Embryonic facial prominence (tissue), 1 donor: ENCODE results near the gene MLC1.
"Not testable (repeated sequence)": the region's sequence is repeated elsewhere in the genome, so short reads cannot be mapped to it uniquely, and the experiment has no call there.

Experiments used
- DNase-seq: peaks from one replicate; pipeline ENCODE4 v3.0.0-alpha.2; 2016; ENCODE audit errors: extremely low spot score

MLC1 gene

DNA sequence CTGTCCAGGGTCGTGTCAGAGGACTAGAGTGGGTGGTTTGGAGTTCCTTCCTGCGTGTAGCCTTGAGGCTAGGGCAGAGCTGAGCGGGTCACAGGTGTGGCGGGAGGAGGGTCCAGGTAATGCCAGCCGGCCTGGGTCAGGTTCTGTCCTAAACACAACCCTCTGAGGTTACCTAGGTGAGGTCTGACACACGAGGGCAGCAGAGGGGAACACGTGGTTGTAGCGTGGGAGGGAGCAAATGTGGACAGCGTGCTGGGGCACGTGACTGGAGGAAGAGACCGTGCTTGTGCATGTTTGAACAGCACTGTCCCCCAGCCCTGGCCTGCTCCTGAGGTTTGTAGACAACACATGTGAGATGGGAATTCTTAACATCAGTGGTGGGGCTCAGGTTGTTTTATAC lies 17.7 kb upstream of the MLC1 start:
- no peak for DNase-seq

DNA sequence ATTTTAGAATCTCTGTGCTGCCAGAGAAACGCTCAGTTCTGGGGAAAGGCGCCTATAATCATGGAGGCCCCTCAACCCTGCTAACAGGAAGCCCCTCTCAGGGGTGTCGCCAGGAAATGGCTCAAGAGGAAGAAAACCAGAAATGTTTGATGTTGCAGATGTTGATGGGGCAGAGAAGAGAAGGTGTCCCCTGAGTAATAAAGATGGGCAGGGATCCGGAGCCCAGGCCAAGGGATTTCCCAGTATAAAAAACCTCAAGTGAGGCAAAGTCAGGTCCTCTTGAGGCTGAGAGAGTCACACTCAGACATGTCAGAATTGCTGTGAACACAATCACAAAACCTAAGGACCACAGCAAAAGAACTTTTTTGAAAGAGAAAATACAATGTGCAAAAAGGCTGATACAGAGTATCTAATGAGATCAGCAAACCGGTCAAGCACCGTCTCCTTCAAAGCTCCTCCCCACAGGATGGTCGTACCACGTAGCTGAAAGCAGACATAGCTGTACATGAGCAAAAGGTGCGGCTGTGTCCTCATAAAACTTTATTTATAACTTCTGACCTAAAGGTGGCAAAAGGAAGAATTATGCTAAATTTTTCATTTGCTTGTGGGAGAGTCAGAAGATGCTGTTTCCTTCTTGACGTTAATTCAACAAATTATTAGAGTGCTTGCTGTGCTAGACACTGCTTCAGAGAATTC lies 16.8 kb upstream of the MLC1 start:
- no peak for DNase-seq

DNA sequence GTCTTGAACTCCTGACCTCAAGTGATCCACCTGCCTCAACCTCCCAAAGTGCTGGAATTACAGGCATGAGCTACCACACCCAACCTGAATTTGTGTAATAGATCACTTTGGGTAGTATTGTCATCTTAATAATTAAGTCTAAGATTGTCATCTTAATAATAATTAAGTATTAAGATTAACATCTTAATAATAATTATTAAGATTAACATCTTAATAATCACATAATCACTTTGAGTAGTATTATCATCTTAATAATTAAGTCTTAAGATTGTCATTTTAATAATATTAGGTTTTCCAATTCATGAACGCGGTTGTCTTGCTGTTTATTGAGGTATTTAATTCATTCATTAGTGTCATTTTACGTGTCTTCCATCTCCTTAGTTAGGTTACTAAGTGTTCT lies 12.8 kb upstream of the MLC1 start:
- DNase-seq = no peak

DNA sequence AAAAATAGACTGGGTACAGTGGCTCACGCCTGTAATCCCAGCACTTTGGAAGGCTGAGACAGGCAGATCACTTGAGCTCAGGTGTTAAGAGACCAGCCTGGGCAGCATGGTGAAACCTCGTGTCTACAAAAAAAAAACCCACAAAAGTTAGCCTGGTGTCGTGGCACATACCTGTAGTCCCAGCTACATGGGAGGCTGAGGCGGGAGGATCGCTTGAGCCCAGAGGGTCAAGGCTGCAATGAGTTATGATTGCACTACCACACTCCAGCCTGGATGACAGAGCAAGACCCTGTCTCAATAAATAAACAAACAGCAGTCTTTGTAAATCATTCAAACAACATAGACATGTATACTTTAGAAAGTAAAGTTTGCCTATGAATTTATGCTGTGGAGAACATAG lies 7.1 kb upstream of the MLC1 start:
- no peak for DNase-seq

DNA sequence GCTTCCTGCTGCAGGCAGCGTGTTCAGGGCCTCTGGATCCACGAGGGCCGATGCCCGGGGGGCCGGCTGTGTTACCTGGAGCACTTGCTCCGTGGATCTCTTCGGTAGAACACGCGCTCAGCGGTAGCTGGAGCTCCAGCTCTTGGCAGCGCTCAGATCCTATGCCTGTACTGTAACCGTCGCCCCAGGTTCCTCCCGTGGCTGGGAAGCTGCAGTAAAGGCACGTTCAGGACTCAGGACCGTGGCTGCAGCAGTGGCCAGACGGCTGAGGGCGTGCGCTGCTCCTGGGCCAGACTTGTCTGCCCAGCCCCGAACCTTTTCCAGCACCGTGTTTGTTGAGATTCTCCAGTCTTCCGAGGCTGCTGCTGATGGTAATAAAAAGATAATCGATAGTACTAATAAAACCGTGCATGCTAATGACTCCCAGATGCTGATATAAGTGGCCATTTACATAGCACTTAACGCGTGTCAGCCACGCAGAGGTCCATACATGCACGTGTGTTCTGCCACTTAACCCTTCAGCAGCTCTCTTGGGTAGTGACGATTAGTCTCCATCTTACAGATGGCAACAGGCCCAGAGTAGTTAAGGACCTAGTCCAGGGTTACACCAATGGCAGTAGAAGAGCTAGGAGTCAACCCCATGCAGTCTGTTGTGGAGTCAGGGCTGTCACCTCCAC lies 6.0 kb upstream of the MLC1 start:
- no peak for DNase-seq

DNA sequence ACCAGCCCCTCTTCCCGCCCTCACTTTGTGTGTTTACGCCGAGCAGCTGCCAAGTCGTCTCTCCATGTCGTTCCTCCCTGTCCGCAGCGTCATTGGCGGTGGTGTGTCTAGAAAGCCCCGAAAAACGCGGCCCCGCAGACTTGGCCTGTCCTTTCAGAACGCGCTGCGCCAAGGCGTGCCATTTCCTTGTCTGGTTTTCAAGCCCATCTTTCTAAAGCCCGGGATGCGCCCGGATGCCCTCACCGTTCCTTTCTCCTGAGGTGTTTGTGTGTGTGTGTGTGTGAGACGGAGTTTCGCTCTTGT lies 5.1 kb upstream of the MLC1 start:
- DNase-seq = no peak

DNA sequence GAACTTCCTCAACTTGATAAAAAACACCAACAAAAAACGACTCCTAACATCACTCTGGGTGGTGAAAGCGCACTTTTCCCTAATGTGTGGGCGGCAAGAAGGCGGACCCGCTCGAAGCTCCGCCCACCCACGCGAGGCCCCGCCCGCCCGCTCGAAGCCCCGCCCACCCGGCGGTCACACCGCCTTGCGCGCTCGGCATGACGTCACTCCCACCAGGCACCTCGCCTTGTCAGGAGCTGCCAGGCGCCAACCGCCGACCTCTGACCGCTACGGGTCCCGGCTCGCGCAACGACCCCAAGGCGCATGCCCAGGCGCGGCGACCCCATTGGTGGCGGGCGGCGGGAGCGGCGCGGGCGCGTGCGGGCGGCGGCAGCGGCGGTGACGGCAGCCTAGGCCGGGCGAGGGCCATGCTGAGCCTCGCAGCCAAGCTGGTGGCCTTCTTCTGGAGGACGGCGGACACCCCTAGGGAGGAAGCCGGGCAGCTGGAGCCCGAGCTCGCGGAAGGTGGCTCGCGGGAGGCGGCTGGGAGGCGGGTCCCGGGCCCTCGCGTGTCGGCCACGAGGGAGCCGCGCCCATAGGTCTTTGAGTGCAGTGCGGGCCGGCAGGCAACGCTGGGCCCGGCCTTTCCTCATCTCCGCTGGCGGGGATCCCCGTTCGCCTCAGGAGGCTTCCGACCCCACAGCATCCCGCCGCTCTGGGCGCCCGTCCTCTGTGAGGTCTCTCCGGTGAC lies 4.6 kb upstream of the MLC1 start, which contains the start of gene MOV10L1:
Gene MOV10L1 (plus strand): TSS at position 325 of the 730 bp plus-strand sequence. CDS start 83 bp downstream, at position 408.
- DNase-seq = no peak

DNA sequence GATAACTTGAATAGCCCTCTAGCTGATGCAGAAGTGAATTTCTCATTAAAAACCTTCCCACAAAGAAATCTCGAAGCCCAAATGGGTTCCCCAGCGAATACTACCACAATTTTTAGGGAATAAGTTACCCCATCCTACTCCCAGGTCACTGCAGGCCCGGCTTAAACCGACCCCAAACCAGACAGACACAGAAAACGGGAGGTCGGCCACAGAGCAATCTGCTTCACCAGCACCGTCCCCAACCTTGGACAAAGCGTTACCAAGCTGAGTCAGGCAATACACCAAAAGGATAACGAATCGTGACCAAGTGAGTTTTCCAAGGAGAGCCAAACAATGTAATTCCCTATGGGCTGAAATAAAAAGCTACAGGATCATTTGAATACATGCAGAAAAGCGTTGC lies 4.0 kb upstream of the MLC1 start:
- no peak for DNase-seq

GRCh38 chr22:50088096-50088495 lies 2.9 kb upstream of the MLC1 start:
- DNase-seq = no peak

DNA sequence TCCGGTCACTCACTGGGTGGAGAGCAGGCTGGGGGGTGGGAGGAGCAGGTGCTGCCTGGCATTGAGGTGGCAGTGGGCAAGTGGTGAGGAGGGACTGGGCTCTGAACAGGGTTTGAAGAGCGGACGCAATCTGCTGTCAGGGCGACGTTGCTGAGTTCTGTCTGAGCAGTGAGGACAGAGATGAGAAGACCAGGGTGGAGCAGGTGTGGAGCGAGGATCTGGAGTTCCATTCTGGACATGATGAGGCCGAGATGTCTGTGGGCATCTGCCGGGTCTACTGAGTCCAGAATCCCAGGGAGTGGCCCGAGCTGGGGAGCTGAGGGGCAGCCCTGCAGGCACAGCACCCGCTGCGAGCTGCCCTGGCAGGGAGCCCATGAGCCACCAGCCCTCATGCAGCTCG lies 2.4 kb upstream of the MLC1 start:
- DNase-seq = no peak

- DNase-seq = not testable (repeated sequence)
Measured at GRCh38 chr22:50086975-50087374, 1.7 kb upstream of the MLC1 start.

GRCh38 chr22:50086526-50086925 lies 1.3 kb upstream of the MLC1 start:
- DNase-seq = no peak

DNA sequence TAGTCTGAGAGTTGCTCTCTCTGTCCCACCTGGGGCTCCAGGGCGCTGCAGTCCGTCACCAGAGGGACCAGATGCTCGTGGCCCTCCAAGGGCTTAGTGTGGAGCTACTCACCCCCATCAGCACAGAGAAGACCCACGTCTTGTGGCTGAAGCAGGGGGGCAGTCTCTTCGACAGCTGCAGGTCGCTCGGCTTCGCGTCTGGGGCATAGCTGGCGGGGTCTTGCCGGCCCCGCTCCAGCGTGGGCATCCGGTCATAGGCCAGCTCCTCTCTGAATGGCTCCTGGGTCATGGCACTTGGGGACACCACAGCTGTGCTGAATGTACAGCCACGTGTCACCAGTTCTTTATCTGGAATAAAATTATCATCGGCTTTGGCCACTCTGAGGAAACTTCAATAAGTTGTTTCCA lies 608 bp downstream of the MLC1 start:
- DNase-seq = no peak

GRCh38 chr22:50084080-50084477 lies 1.1 kb downstream of the MLC1 start:
- DNase-seq = no peak

DNA sequence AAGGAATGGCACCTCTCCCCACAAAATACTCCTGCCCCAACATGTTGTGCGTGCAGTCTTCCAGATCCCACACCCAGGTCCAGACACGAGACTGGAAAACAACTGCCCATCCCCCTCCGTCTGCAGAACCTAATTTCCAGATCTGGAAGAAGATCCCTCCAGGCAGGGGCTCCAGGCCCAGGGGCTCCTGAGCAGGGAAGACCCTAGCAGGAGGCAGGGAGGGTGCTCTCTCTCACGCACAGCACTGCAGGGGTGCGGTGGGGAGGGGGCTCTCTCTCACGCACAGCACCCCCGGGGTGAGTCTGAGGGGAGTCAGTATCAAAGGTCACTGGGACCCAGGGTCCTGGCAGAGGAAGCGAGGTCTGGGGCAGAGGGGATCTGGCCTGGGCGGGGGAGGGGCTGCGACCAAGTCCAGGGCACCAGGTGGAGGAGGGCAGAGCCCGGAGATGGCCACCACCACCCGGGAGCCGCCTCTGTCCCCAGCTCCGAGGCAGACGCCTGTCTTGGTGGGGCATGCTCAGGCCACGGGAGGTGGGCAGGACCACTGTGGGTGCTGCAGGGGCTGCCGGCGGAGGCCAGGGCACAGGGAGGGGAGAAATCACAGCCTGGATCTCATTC lies 1.7 kb downstream of the MLC1 start:
- DNase-seq = no peak

DNA sequence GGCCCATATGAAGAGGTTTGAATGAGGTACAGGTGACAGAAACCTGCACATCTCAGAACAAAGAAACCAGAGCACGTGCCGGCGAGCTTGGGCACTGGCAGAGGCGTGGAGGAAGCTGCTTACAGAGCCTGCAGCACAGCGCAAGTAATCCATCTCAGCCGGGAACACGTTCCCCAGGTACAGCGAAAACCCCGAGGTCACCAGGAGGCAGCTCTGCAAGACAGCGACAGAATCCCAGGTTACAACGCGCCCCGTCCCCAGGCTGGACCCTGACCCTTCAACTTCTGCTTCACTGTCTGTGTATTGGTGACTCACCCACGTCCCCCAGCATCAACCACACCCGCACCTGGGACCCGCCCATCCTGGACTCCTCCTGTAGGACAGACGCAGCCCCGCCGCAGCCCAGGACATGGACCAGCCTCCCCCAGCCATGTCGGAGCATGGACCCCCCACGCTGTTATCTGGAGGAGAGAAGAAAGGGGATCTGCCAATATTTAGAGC lies 2.2 kb downstream of the MLC1 start:
- DNase-seq = no peak

DNA sequence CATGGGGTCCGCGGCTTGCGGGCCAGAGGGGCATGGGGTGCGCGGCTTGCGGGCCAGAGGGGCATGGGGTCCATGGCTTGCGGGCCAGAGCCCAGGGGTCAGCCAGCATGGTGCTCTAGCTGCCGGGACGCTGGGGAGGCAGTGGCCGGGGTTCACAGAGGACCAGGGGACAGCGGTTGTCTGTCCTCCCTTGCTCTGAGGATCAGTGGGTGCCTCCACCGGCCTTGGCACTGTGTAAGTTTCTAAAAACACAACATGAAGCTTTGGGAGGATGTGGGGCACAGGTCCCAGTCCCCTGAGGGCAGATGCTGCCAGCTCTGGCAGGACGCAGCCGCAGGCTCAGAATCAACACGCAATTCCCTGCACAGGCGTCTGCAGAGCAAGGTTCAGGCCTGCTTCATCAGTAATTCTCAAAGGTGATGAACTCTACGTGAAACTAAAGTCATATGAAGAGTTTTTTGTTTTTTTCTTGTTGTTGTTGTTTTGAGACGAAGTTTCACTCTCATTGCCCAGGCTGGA lies 3.0 kb downstream of the MLC1 start:
- no peak for DNase-seq

DNA sequence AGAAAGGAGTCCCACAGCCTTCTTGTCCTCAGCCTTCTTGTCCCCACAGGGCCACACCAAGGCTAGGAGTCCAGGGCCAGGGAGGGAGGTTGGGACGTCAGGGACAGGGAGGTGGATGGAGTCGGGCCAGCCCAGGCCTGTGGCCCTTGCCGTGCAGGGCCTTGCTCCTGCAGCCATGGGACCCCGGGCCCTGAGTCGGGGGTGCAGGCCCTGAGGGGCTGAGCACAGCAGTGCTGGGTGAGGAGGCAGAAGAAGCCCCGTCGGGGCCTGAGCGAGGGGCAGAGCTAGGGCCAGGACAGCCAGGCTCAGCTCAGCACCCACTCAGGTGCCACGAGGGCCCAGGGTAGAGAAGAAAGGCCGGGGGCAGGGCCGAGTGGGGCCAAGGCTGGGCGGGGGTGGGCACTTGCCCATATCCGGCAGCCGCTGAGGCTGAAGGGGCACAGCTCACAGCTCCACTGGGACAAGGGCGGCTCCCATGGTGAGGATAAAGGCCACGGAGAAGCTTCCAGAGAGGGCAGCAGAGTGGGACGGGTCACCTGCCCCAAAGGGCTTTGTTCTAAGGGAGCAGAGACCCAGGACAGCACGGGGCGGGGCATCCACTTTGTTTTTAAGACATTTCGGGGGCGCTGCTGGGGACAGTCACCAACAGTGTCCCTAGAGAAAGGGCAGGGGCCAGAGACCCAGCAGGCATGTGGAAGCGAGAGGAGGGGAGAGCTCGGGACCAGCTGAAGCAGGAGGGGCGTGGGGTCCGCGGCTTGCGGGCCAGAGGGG lies 3.6 kb downstream of the MLC1 start:
- no peak for DNase-seq

GRCh38 chr22:50080077-50080465 lies 5.2 kb downstream of the MLC1 start:
- DNase-seq = no peak

- DNase-seq = no peak
Measured at GRCh38 chr22:50078761-50079160, 6.5 kb downstream of the MLC1 start.

- no peak for DNase-seq
Measured at GRCh38 chr22:50078246-50078645, 7.0 kb downstream of the MLC1 start.
